BJ (cell line): ENCODE data around the gene ADPGK. TPM values are rescaled to one million over a fixed set of nuclear protein-coding genes. Genes with fewer than 3 reads are reported as not detected.

Source experiments
- CTCF ChIA-PET: fragments of 350-600 bp; formaldehyde crosslinking; extraction: SDS; loops from one replicate; lab custom pipeline; 2021; ENCODE audit warnings: antibody characterized with exemption, inconsistent platforms; lab: Yijun Ruan, JAX
- POLR2A ChIA-PET: fragments of 300-600 bp; sonication (Branson Sonifier 250); formaldehyde crosslinking; extraction: SDS; loops from one replicate; lab custom pipeline; 2021; ENCODE audit warnings: antibody characterized with exemption; lab: Charles Lee
- DNase-seq: peaks from one replicate; pipeline ENCODE4 v3.0.0-alpha.2; 2011; ENCODE audit warnings: low read depth
- H3K27me3 ChIP-seq: 2 replicates; pipeline ENCODE4 v1.6.0; 2011; ENCODE audit warnings: low read length; ENCODE audit not compliant: control insufficient read depth, insufficient read depth
- H3K36me3 ChIP-seq: 2 replicates; pipeline ENCODE4 v1.5.1; 2011; ENCODE audit warnings: low read length; ENCODE audit not compliant: control insufficient read depth, insufficient read depth
- H3K4me3 ChIP-seq: 2 replicates; pipeline ENCODE4 v1.5.1; 2011; ENCODE audit warnings: low read depth, mild to moderate bottlenecking, control low read depth, low read length
- polyA plus RNA-seq: library from polyadenylated mRNA; depleted of rRNA; stranded (reverse); fragments of >200 nt; gene quantifications from 2 replicates; pipeline ENCODE4 v1.2.3, GENCODE V29; 2011
- TF ChIP-seq, protein P1 (sequence below): IDR thresholded peaks from 2 replicates; pipeline ENCODE4 v1.5.1; 2011; ENCODE audit warnings: low read depth, mild to moderate bottlenecking, control low read depth, inconsistent platforms, low read length, moderate library complexity; ENCODE audit not compliant: insufficient read depth

The ADPGK gene
- polyA plus RNA-seq, 1 experiment: 67.6 TPM

DNA sequence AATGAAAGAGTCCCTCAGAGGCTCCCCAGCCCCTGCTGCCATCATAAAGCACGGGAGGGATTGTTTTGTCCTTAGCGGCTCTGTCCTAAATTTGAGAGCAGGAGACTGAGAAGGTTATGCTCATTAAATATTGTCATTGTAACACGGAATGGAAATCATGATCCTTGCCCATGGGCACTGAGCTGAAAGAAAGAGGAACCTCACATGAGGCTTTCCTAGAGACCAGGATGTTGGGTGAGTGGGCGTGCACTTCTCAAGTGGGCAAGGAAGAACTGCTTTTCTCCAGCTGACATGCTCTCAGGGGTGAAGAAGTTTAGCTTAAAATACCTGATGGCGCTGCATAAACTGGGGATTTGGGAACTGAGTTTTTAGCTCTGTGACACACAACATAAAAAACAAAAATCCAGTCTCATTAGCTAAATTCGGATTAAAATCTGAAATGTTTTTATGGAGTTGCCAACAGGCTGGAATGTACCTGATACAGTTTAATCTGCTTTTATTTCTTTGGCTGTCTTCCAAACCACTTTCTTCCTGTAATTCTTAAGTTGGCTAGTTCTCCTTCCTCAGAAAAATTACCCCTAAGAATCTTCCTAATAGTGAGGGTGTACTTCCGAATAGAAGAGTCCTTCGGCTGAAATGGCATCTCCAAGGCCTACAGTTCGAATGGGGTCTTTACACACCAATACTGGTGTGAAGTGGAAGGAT, 31.7 kb downstream of the ADPGK start:
- Histone ChIP-seq H3K27me3 (no peaks in the 10 kb centered on the region), H3K36me3 (peaks cover 15% of the 10 kb centered on the region), H3K4me3 (no peak overlapping the region)
- ChIA-PET CTCF (interaction anchor here (1.8 to 4.4 kb wide), 2 partner anchors 21 to 29 kb away, joined by 5 to 16 read pairs; no protein-coding TSS in a partner anchor), POLR2A (no interaction called here)
- no peak for DNase-seq
- TF ChIP-seq, protein P1, sequence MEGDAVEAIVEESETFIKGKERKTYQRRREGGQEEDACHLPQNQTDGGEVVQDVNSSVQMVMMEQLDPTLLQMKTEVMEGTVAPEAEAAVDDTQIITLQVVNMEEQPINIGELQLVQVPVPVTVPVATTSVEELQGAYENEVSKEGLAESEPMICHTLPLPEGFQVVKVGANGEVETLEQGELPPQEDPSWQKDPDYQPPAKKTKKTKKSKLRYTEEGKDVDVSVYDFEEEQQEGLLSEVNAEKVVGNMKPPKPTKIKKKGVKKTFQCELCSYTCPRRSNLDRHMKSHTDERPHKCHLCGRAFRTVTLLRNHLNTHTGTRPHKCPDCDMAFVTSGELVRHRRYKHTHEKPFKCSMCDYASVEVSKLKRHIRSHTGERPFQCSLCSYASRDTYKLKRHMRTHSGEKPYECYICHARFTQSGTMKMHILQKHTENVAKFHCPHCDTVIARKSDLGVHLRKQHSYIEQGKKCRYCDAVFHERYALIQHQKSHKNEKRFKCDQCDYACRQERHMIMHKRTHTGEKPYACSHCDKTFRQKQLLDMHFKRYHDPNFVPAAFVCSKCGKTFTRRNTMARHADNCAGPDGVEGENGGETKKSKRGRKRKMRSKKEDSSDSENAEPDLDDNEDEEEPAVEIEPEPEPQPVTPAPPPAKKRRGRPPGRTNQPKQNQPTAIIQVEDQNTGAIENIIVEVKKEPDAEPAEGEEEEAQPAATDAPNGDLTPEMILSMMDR: no peak

DNA sequence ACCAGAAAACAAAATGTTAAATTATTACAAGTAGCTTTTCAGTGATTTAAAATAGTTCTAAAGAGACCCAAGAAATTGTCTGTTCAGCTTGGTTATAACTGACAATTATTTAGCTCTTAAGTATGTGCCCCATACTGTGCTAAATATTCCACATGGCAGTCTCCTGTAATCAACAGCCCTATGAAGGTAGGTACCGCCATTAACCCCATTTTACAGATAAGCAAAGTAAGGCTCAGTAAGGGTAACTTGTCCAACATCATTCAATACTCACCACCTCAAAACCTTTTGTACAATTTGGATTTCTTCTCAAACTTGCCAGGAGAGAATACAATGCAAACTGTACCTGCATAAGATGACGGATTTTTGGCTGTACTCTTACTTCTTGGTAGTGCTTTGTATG, 33.9 kb downstream of the ADPGK start:
- DNase-seq: no peak
- H3K36me3 ChIP-seq: peaks cover 10% of the 10 kb centered on the region
- H3K27me3 ChIP-seq: no peaks in the 10 kb centered on the region
- POLR2A ChIA-PET: no interaction called here
- CTCF ChIA-PET: interaction anchor here (0.5 to 4.4 kb wide), 6 partner anchors 9 to 27 kb away, joined by 3 to 16 read pairs (median 3); no protein-coding TSS in a partner anchor
- TF ChIP-seq, protein P1: no peak
- H3K4me3 ChIP-seq: no peak overlapping the region

DNA sequence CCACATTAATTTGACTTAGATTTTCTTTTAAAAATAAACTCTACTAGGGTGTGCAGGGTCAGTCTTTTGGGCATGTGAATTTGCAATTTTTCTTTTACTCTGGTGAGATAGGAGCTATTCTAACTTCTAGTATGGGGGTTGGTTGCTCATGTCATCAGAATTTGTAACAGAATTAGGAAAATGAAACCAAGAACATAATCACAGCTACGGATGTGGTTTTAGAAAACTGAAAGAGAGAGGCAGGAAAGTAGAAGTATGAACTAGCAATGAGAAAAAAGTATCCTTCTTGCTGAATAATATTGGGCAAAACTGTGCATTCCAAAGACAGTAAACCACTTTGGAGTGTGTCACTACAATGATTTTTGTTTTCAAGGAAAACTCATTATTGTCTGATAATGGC, 43.3 kb downstream of the ADPGK start:
- Histone ChIP-seq H3K4me3 (no peak overlapping the region), H3K36me3 (peaks cover 7% of the 10 kb centered on the region), H3K27me3 (no peaks in the 10 kb centered on the region)
- DNase-seq: no peak
- CTCF ChIA-PET: interaction anchor here (1.3 kb wide), 1 partner anchor 9 kb away, joined by 3 read pairs; no protein-coding TSS in a partner anchor
- TF ChIP-seq, protein P1: no peak
- POLR2A ChIA-PET: interaction anchor here (0.6 kb wide), 1 partner anchor 8 kb away, joined by 3 read pairs; no protein-coding TSS in a partner anchor

DNA sequence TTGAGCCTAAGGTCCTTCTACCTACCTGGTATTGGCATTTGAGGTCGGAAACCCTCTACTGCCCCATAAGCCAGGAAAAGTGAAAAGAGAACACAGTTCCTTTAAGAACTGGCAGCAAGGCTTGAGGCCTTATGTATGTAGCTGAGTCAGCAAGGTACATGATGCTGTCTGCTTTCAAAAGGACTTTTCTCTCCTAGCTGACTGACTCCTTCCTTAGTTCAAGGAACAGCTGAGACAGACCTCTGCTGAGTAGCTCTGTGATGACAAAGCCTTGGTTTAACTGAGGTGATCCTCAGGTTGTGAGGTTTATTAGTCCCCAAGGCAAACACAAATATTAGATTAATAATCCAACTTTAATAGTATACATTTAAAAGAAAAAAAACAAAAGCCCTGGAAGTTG, 45.8 kb downstream of the ADPGK start:
- H3K36me3 ChIP-seq: peaks cover 7% of the 10 kb centered on the region
- CTCF ChIA-PET: interaction anchor here (0.6 to 0.8 kb wide), 2 partner anchors 21 to 42 kb away, joined by 3 read pairs; no protein-coding TSS in a partner anchor
- DNase-seq: no peak
- no peak overlapping the region for H3K4me3 ChIP-seq
- TF ChIP-seq, protein P1: no peak
- no peaks in the 10 kb centered on the region for H3K27me3 ChIP-seq
- POLR2A ChIA-PET: no interaction called here

DNA sequence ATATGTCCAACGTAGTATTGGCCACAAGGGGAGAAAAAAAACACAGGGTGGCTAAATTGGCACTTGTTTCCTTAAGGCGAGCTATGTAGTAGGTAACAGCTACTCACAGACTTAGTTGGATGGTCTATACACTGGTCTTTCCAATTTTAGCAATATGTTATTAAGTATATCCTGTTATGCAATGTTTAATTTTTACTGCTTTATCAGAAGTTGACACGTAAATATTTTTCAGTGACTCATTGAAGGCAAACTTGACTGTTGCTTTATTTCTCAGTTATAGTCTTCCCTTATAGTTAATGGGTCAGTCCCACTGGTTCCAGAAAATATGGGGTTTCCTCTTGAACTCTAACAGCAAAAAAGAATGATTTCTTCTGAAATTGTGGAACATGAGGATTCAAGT, 46.5 kb downstream of the ADPGK start:
- no peak overlapping the region for H3K4me3 ChIP-seq
- CTCF ChIA-PET: interaction anchor here (0.5 to 4.7 kb wide), 3 partner anchors 12 to 43 kb away, joined by 3 to 39 read pairs (median 3); no protein-coding TSS in a partner anchor
- peaks cover 7% of the 10 kb centered on the region for H3K36me3 ChIP-seq
- H3K27me3 ChIP-seq: no peaks in the 10 kb centered on the region
- POLR2A ChIA-PET: no interaction called here
- DNase-seq: no peak
- TF ChIP-seq, protein P1: no peak
